ENCODE measurements around the gene MVB12B. TPM values are rescaled to one million over a fixed set of nuclear protein-coding genes. Genes with fewer than 3 reads are reported as not detected.

The MVB12B gene
- total and polyA plus RNA-seq, 7 donors: 1.5 to 25.6 (median 11.6) TPM

- peak; percentile 96 for TF ChIP-seq CTCF (IDR thresholded peaks at IDR 0.05)
- DNase-seq: peak; percentile 75 to 86
- Histone ChIP-seq H3K9me3 (no peaks in the 10 kb centered on the region), H3K27me3 (ENCODE audit: insufficient read depth in 3 of 3, low read length in 2 of 3) (no peaks in the 10 kb centered on the region), H3K4me1 (no peaks in the 10 kb centered on the region), H3K36me3 (ENCODE audit: insufficient read depth in 1 of 2, low read depth in 1 of 2) (peaks cover 0 to 21% of the 10 kb centered on the region in 2 donors), H3K4me3 (no peak overlapping the region), H3K27ac (no peak overlapping the region)
- ATAC-seq: peak; percentile 76 to 86 (median 78)
- 36 to 41% (median 37%) methylated on average over 33 to 37 of the region's 37 CpGs for WGBS, 3 donors
- intact Hi-C loops (cut with DNase I): loop anchor here (1.0 to 5.0 kb wide), 2 partner anchors 57 to 58 kb away; no protein-coding TSS in a partner anchor
Measured at GRCh38 chr9:126500600-126501382, 174.2 kb downstream of the MVB12B start.

GRCh38 chr9:126501383-126502331 lies 175.0 kb downstream of the MVB12B start:
- H3K4me3 ChIP-seq: no peak overlapping the region
- intact Hi-C loops (cut with DNase I): loop anchor here (1.0 to 5.0 kb wide), 2 partner anchors 56 to 57 kb away; no protein-coding TSS in a partner anchor
- H3K36me3 ChIP-seq (ENCODE audit: insufficient read depth in 1 of 2, low read depth in 1 of 2): peaks cover 0 to 21% of the 10 kb centered on the region in 2 donors
- DNase-seq: no peak
- WGBS, 3 donors: 90 to 93% (median 91%) methylated on average over 20 to 22 of the region's 22 CpGs
- TF ChIP-seq CTCF (IDR thresholded peaks at IDR 0.05): no peak
- no peaks in the 10 kb centered on the region for H3K27me3 ChIP-seq (ENCODE audit: insufficient read depth in 3 of 3, low read length in 2 of 3)
- H3K27ac ChIP-seq: no peak overlapping the region
- H3K4me1 ChIP-seq: no peaks in the 10 kb centered on the region
- ATAC-seq: no peak
- H3K9me3 ChIP-seq: no peaks in the 10 kb centered on the region

GRCh38 chr9:126502417-126503332 lies 176.0 kb downstream of the MVB12B start:
- Histone ChIP-seq H3K36me3 (ENCODE audit: insufficient read depth in 1 of 2, low read depth in 1 of 2) (peaks cover 0 to 21% of the 10 kb centered on the region in 2 donors), H3K27me3 (ENCODE audit: insufficient read depth in 3 of 3, low read length in 2 of 3) (no peaks in the 10 kb centered on the region), H3K4me1 (no peaks in the 10 kb centered on the region), H3K9me3 (no peaks in the 10 kb centered on the region), H3K27ac (no peak overlapping the region), H3K4me3 (no peak overlapping the region)
- no peak for ATAC-seq
- DNase-seq: peak in 1 of 2 donors; percentile 7
- intact Hi-C loops (cut with DNase I): loop anchor here in 1 of 2 donors (5.0 kb wide), 1 partner anchor 55 kb away; no protein-coding TSS in a partner anchor
- WGBS, 3 donors: 87 to 94% (median 89%) methylated on average over 33 to 34 of the region's 34 CpGs
- no peak for TF ChIP-seq CTCF (IDR thresholded peaks at IDR 0.05)

Measured in psoas muscle (tissue), 8 donors.